OCI-LY7 (cell line): ENCODE measurements around the gene SLC5A8. TPM values are rescaled to one million over a fixed set of nuclear protein-coding genes. Genes with fewer than 3 reads are reported as not detected.

Experiments
- BruUV-seq: library from RNA; stranded (reverse); fragments of 400-500 nt; replicated peaks from 2 replicates; lab custom pipeline; 2021; lab: Mats Ljungman, UMichigan
- CTCF ChIA-PET: fragments of 300-600 bp; sonication (Branson Sonifier 250); formaldehyde crosslinking; loops from one replicate; lab custom pipeline; 2022; ENCODE audit warnings: antibody characterized with exemption; ENCODE audit not compliant: unreplicated experiment; lab: Charles Lee
- POLR2A ChIA-PET: fragments of 300-600 bp; sonication (Branson Sonifier 250); formaldehyde crosslinking; loops from one replicate; lab custom pipeline; 2022; ENCODE audit warnings: antibody characterized with exemption; lab: Charles Lee
- DNase-seq: peaks from one replicate; pipeline ENCODE4 v3.0.0-alpha.2; 2015; ENCODE audit warnings: low spot score
- H2AFZ ChIP-seq: fragments of 200-600 bp; sonication (generic), shearing (Covaris generic); 2 replicates; pipeline ENCODE4 v1.6.1; 2014; ENCODE audit warnings: mild to moderate bottlenecking, antibody characterized with exemption, low read length, moderate library complexity
- H3K27ac ChIP-seq: fragments of 200-600 bp; sonication (generic); 2 replicates; pipeline ENCODE4 v1.5.1; 2014; ENCODE audit warnings: mixed run types, low read depth, mild to moderate bottlenecking, moderate library complexity, low read length, inconsistent platforms; ENCODE audit not compliant: poor library complexity, severe bottlenecking
- H3K36me3 ChIP-seq: fragments of 200-600 bp; sonication (generic); 2 replicates; pipeline ENCODE4 v1.6.1; 2014; ENCODE audit warnings: mild to moderate bottlenecking, antibody characterized with exemption, low read length, moderate library complexity, mixed read lengths; ENCODE audit not compliant: insufficient read depth
- H3K4me1 ChIP-seq: fragments of 200-600 bp; sonication (generic); 2 replicates; pipeline ENCODE4 v1.5.1; 2014; ENCODE audit warnings: mild to moderate bottlenecking, low read length; ENCODE audit not compliant: insufficient read depth, poor library complexity, severe bottlenecking
- H3K4me2 ChIP-seq: fragments of 200-600 bp; sonication (generic); 2 replicates; pipeline ENCODE4 v1.6.1; 2014; ENCODE audit warnings: mild to moderate bottlenecking, low read length
- H3K4me3 ChIP-seq: fragments of 200-600 bp; sonication (generic); 2 replicates; pipeline ENCODE4 v1.5.1; 2014; ENCODE audit warnings: mild to moderate bottlenecking, low read depth, low read length; ENCODE audit not compliant: poor library complexity, severe bottlenecking
- H3K79me2 ChIP-seq: fragments of 200-600 bp; sonication (generic); 2 replicates; pipeline ENCODE4 v1.6.1; 2016; ENCODE audit warnings: low read depth, mild to moderate bottlenecking, low read length, moderate library complexity, mixed read lengths; ENCODE audit not compliant: insufficient read depth
- H3K9me2 ChIP-seq: fragments of 200-600 bp; sonication (generic); 2 replicates; pipeline ENCODE4 v1.6.1; 2016; ENCODE audit warnings: mild to moderate bottlenecking, low read length, mixed read lengths; ENCODE audit not compliant: insufficient read depth
- H3K9me3 ChIP-seq: fragments of 200-600 bp; sonication (generic); 2 replicates; pipeline ENCODE4 v1.6.1; 2014; ENCODE audit warnings: mild to moderate bottlenecking, mixed run types, low read length, mixed read lengths
- H4K20me1 ChIP-seq: fragments of 200-600 bp; sonication (generic); 2 replicates; pipeline ENCODE4 v1.6.1; 2014; ENCODE audit warnings: mild to moderate bottlenecking, antibody characterized with exemption, low read length, moderate library complexity, mixed read lengths; ENCODE audit not compliant: insufficient read depth
- EZH2phosphoT487 ChIP-seq: fragments of 200-600 bp; sonication (generic); IDR thresholded peaks from 2 replicates; pipeline ENCODE4 v1.6.1; 2018; ENCODE audit warnings: low read depth, borderline replicate concordance, mild to moderate bottlenecking, mixed run types, antibody characterized with exemption, low read length, moderate library complexity, mixed read lengths
- intact Hi-C: fragments of 100-400 bp; cut with micrococcal nuclease; formaldehyde crosslinking; loops from one replicate; pipeline ENCODE4 v1.10.0; 2022; ENCODE audit not compliant: unreplicated experiment
- total RNA-seq, 2 experiments: library from RNA; depleted of rRNA in 1 of 2; stranded (reverse); fragments of >200 nt in 1 of 2; shearing (Covaris generic) in 1 of 2; gene quantifications; 2 replicates each; pipeline ENCODE4 v1.2.3, GENCODE V29; 2014 to 2022
- TF ChIP-seq, protein P1 (sequence below): fragments of 200-600 bp; sonication (generic); conservative IDR thresholded peaks from 2 replicates; pipeline ENCODE4 v1.5.1; 2014; ENCODE audit warnings: mild to moderate bottlenecking, antibody characterized with exemption, low read length, moderate library complexity, mixed read lengths

Gene SLC5A8
- total RNA-seq, 2 experiments from 2014 or later: not detected

DNA sequence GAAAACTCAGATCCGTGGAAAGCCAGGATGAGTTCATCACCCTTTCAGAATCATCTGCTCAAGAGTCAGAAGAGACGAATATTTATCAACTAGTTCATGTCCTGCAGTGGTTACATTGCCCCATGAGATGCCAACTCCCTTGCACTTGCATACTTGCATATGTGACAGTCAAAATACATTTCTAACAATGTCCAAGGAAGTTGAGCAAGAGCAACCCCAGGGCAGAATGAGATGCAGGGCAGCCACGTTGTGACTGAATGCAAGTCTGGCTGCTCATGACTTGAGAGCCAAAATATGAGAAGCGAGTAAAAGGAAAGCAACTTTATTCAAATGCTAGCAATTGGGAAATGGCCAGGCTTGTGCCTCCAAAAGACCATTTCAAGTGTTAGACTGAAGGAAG, 46.2 kb upstream of the SLC5A8 start:
- no peaks in the 10 kb centered on the region for H3K9me2 ChIP-seq
- H2AFZ ChIP-seq: no peak overlapping the region
- no peaks in the 10 kb centered on the region for H4K20me1 ChIP-seq
- TF ChIP-seq, protein P1, sequence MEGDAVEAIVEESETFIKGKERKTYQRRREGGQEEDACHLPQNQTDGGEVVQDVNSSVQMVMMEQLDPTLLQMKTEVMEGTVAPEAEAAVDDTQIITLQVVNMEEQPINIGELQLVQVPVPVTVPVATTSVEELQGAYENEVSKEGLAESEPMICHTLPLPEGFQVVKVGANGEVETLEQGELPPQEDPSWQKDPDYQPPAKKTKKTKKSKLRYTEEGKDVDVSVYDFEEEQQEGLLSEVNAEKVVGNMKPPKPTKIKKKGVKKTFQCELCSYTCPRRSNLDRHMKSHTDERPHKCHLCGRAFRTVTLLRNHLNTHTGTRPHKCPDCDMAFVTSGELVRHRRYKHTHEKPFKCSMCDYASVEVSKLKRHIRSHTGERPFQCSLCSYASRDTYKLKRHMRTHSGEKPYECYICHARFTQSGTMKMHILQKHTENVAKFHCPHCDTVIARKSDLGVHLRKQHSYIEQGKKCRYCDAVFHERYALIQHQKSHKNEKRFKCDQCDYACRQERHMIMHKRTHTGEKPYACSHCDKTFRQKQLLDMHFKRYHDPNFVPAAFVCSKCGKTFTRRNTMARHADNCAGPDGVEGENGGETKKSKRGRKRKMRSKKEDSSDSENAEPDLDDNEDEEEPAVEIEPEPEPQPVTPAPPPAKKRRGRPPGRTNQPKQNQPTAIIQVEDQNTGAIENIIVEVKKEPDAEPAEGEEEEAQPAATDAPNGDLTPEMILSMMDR: no peak
- TF ChIP-seq EZH2phosphoT487: no peak
- intact Hi-C loops: no loop called here
- no TSS peak for BruUV-seq
- H3K27ac ChIP-seq: no peak overlapping the region
- no peaks in the 10 kb centered on the region for H3K36me3 ChIP-seq
- DNase-seq: no peak
- CTCF ChIA-PET: no interaction called here
- no peak overlapping the region for H3K4me3 ChIP-seq
- POLR2A ChIA-PET: no interaction called here
- H3K79me2 ChIP-seq: no peaks in the 10 kb centered on the region
- no peak overlapping the region for H3K4me2 ChIP-seq
- no peaks in the 10 kb centered on the region for H3K4me1 ChIP-seq
- H3K9me3 ChIP-seq: no peaks in the 10 kb centered on the region

DNA sequence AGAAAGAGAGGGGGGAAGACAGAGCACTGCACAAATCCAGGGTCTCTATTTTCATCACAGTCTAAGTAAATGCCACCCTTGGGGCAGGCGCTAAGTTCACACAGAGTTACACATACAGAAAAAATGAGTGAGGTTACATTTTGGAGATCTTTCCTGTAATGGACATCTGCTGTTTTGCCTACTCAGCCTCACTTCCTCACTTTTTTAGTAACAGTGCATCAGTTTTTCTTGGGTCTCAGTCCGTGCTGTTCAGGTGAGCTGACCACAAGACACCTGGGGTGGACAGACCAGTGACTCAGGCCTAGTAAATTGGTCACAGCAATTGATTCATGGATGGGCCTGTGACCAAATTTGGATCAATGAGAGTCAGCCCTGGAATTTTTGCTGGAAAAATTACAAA, 33.6 kb upstream of the SLC5A8 start:
- TF ChIP-seq, protein P1: no peak
- TF ChIP-seq EZH2phosphoT487: no peak
- no peaks in the 10 kb centered on the region for H4K20me1 ChIP-seq
- H2AFZ ChIP-seq: no peak overlapping the region
- peak; percentile 20 for DNase-seq
- H3K9me2 ChIP-seq: no peaks in the 10 kb centered on the region
- no TSS peak for BruUV-seq
- CTCF ChIA-PET: interaction anchor here (0.6 kb wide), 1 partner anchor 36 kb away, joined by 3 read pairs; the partner anchor contains the start of gene UTP20
- intact Hi-C loops: no loop called here
- no peaks in the 10 kb centered on the region for H3K36me3 ChIP-seq
- no peak overlapping the region for H3K4me3 ChIP-seq
- peaks cover 8% of the 10 kb centered on the region for H3K4me1 ChIP-seq
- POLR2A ChIA-PET: no interaction called here
- H3K4me2 ChIP-seq: 0 out of 2 replicates have a peak overlapping the region, but pooled peaks have one; percentile 17
- H3K79me2 ChIP-seq: no peaks in the 10 kb centered on the region
- H3K27ac ChIP-seq: no peak overlapping the region
- peaks cover 11% of the 10 kb centered on the region; the same call in 1 of the 2 replicates for H3K9me3 ChIP-seq

DNA sequence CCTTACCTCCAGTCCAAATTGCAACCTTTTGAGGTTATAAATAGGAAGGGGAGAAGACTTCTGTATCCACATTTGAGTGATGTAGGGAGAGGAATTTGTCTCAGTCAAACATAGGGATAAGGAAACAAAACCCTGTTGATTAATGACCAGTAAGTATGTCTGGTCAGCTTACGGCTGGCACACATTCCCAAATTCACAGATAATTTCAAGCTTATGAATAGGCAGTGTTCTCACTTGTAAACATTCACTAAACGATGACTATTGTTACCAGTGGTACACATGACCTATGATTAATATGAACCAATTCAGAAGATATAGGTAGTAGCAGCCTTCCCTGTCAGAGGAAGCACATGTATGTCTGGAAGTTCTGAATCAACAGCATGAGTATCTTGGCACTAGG, 33.0 kb upstream of the SLC5A8 start:
- no peak for DNase-seq
- Histone ChIP-seq H3K4me3 (no peak overlapping the region), H4K20me1 (no peaks in the 10 kb centered on the region), H3K27ac (no peak overlapping the region), H3K9me3 (peaks cover 16% of the 10 kb centered on the region; the same call in 1 of the 2 replicates), H3K4me2 (0 out of 2 replicates have a peak overlapping the region, but pooled peaks have one; percentile 17), H3K79me2 (no peaks in the 10 kb centered on the region), H3K36me3 (no peaks in the 10 kb centered on the region), H2AFZ (no peak overlapping the region), H3K4me1 (peaks cover 8% of the 10 kb centered on the region), H3K9me2 (no peaks in the 10 kb centered on the region)
- BruUV-seq: no TSS peak
- ChIA-PET POLR2A (interaction anchor here (0.7 kb wide), 1 partner anchor 24 kb away, joined by 3 read pairs; no protein-coding TSS in a partner anchor), CTCF (no interaction called here)
- no peak for TF ChIP-seq EZH2phosphoT487
- TF ChIP-seq, protein P1: no peak
- intact Hi-C loops: no loop called here
